GM12865 (cell line): ENCODE data around the gene PREX1.

Experiments
- DNase-seq: peaks from one replicate; pipeline ENCODE4 v3.0.0; 2010; ENCODE audit warnings: low read depth
- H3K4me3 ChIP-seq: 2 replicates; pipeline ENCODE4 v1.5.1; 2011; ENCODE audit warnings: mild to moderate bottlenecking, low read depth, low read length, control low read depth
- CTCF ChIP-seq: IDR thresholded peaks from 2 replicates; pipeline ENCODE4 v1.5.1; 2011; ENCODE audit warnings: low read length, control low read depth, low read depth, inconsistent platforms; ENCODE audit not compliant: insufficient read depth; ENCODE audit errors: missing control alignments

PREX1 gene

GRCh38 chr20:48629960-48630315 lies 197.9 kb downstream of the PREX1 start:
- no peak overlapping the region for H3K4me3 ChIP-seq
- TF ChIP-seq CTCF = no peak
- DNase-seq = no peak

GRCh38 chr20:48629069-48629959 lies 198.5 kb downstream of the PREX1 start:
- no peak for TF ChIP-seq CTCF

GRCh38 chr20:48627737-48628128 lies 200.1 kb downstream of the PREX1 start:
- no peak for TF ChIP-seq CTCF
- no peak for DNase-seq
- no peak overlapping the region for H3K4me3 ChIP-seq

More at GRCh38 chr20:48629069-48629959, 198.5 kb downstream of the PREX1 start:
- no peak overlapping the region for H3K4me3 ChIP-seq
- DNase-seq = no peak

- no peak overlapping the region for H3K4me3 ChIP-seq
- no peak for TF ChIP-seq CTCF
- no peak for DNase-seq
Measured at GRCh38 chr20:48626938-48627736, 200.7 kb downstream of the PREX1 start.

- no peak for DNase-seq
- TF ChIP-seq CTCF = no peak
- no peak overlapping the region for H3K4me3 ChIP-seq
Measured at GRCh38 chr20:48626226-48626937, 201.4 kb downstream of the PREX1 start.

GRCh38 chr20:48625136-48625900 lies 202.5 kb downstream of the PREX1 start:
- H3K4me3 ChIP-seq = no peak overlapping the region
- TF ChIP-seq CTCF = no peak
- no peak for DNase-seq
